Pancreas (tissue), 10 donors: ENCODE results near the gene SLC22A7. TPM values are rescaled to one million over a fixed set of nuclear protein-coding genes. Genes with fewer than 3 reads are reported as not detected.
"Not testable (repeated sequence)": the region's sequence is repeated elsewhere in the genome, so short reads cannot be mapped to it uniquely, and the experiment has no call there.

Experiments
- ATAC-seq, 4 donors: fragments of 200-7000 bp; cut with Tn5 transposase; one replicate each; pipeline versions ENCODE4 v1.8.0 to v1.9.1; 2020; ENCODE audit warnings: mild to moderate bottlenecking in 4 of 4, moderate library complexity in 4 of 4
- DNase-seq, 6 donors: peaks; one replicate each; pipeline ENCODE4 v3.0.0-alpha.2; 2020
- FAIRE-seq: peaks from 2 replicates; lab custom pipeline; 2012; peaks lifted over from hg19 to GRCh38; lab: Jason Lieb, UNC
- H3K27ac ChIP-seq, 4 donors: fragments of 200-600 bp; sonication (generic); 1 replicate in 3 of 4; 2 replicates in 1 of 4; pipeline versions ENCODE4 v1.5.0 to v1.8.0; 2020
- H3K27me3 ChIP-seq, 4 donors: fragments of 200-600 bp; one replicate each; pipeline ENCODE4 v1.8.0; 2021
- H3K36me3 ChIP-seq, 3 donors: fragments of 200-600 bp; sonication (generic) in 1 of 3; one replicate each; pipeline versions ENCODE4 v1.5.0 to v1.8.0; 2020 to 2021
- H3K4me1 ChIP-seq, 3 donors: fragments of 200-600 bp; one replicate each; pipeline ENCODE4 v1.8.0; 2021
- H3K4me3 ChIP-seq, 4 donors: fragments of 200-600 bp; sonication (generic) in 2 of 4; one replicate each; pipeline versions ENCODE4 v1.5.0 to v1.8.0; 2020 to 2021
- H3K9me3 ChIP-seq, 4 donors: fragments of 200-600 bp; one replicate each; pipeline ENCODE4 v1.8.0; 2021
- WGBS, 2 donors: extraction: QIAGEN DNeasy Blood & Tissue Kit; methylation state at CpG; one replicate each; pipeline ENCODE4 v1.1.7; 2013; 5-methylcytosine and 5-hydroxymethylcytosine counted together
- intact Hi-C, 3 donors: fragments of 100-400 bp; cut with DNase I; formaldehyde crosslinking; loops; one replicate each; pipeline versions ENCODE4 v1.11.1 to v1.14.2; 2022
- polyA plus RNA-seq, 2 donors: library from polyadenylated mRNA; stranded (reverse); fragments of 200-250 nt; gene quantifications; one replicate each; pipeline ENCODE4 v1.2.3, GENCODE V29; 2013
- total RNA-seq, 6 donors: library from RNA; stranded (reverse); fragmentation: NEBNext Ultra II Directional in 4 of 6; extraction: Animal tissue kit (Norgen Biotek cat#: 25700) in 4 of 6; gene quantifications; one replicate each; pipeline versions ENCODE4 v1.2.1 to v1.2.4, GENCODE V29; 2021 to 2023
- TF ChIP-seq, protein P1 (sequence below), 4 donors: fragments of 200-600 bp; sonication (generic) in 3 of 4; IDR thresholded peaks; one replicate each; pipeline versions ENCODE4 v1.5.0 to v1.8.0; 2021; ENCODE audit warnings: antibody characterized with exemption in 4 of 4
- donor health status: healthy with polysubstance abuse.
- donor health status: DM: no; HTN: no; CAD: no; lungs with moderate emphysema.
- donor health status: DM: no; HTN: no; CAD: no.
- donor health status: control.
- donor health status: control.
- donor health status: Bipolar disorder and iron deficiency.
- donor health status: DM: yes; HTN: yes; CAD: no.
- donor health status: DM: no; HTN: no; CAD: no.
- donor health status: DM: no; HTN: no; CAD: no.
- donor health status: DM: yes; HTN: yes; CAD: no.

SLC22A7 gene
- total and polyA plus RNA-seq, 8 donors, result 0.16 TPM; not detected in 7

DNA sequence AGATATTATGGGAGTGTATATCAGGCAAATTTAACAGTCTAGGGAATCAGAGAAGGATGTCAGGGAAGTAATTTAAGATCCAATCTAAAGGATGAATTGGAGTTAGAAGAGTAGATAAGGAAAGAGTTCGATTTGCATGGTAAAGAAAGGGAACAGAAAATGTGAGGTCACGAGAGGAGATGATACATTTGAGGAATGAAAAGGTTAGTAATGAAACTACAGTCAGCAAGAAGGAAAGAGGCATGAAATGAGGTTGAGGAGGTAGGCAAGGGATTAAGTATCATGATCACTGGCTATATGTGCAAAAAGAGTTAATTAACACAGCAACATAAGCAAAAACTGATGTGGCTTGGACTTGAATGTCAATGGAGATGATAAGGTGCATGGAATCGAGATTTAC is 49.0 kb downstream of the SLC22A7 start:
- peaks cover 4 to 23% (median 5%) of the 10 kb centered on the region in 3 donors for H3K36me3 ChIP-seq
- TF ChIP-seq, protein P1, sequence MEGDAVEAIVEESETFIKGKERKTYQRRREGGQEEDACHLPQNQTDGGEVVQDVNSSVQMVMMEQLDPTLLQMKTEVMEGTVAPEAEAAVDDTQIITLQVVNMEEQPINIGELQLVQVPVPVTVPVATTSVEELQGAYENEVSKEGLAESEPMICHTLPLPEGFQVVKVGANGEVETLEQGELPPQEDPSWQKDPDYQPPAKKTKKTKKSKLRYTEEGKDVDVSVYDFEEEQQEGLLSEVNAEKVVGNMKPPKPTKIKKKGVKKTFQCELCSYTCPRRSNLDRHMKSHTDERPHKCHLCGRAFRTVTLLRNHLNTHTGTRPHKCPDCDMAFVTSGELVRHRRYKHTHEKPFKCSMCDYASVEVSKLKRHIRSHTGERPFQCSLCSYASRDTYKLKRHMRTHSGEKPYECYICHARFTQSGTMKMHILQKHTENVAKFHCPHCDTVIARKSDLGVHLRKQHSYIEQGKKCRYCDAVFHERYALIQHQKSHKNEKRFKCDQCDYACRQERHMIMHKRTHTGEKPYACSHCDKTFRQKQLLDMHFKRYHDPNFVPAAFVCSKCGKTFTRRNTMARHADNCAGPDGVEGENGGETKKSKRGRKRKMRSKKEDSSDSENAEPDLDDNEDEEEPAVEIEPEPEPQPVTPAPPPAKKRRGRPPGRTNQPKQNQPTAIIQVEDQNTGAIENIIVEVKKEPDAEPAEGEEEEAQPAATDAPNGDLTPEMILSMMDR (IDR thresholded peaks at IDR 0.05), result no peak
- FAIRE-seq (no peak), DNase-seq (no peak), ATAC-seq (no peak)
- no peaks in the 10 kb centered on the region for H3K4me1 ChIP-seq
- intact Hi-C loops, result no loop called here
- no peaks in the 10 kb centered on the region for H3K27me3 ChIP-seq
- no peak overlapping the region for H3K4me3 ChIP-seq
- no peaks in the 10 kb centered on the region for H3K9me3 ChIP-seq
- H3K27ac ChIP-seq, result no peak overlapping the region
- WGBS, 2 donors, result 63 to 66% methylated on average over 3 of the region's 3 CpGs

DNA sequence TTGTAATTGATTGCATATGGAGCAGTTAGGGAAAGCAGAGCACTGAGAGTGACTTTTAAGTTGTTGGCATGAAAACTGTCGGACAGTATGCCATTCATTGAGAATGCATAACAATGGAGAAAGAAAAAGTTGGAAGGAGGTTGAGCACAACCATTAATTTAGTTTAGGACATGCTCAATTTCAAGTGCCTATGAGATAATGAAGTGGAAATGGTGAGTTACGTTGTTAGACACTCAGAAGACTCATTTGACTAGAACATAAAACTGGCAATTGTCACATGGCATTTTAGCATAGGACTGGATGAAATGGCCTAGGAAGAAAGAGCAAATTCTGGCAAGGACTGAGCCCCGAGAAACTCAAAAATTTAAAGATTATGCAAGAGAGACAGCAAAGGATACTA is 49.4 kb downstream of the SLC22A7 start:
- WGBS, 2 donors, result 88 to 92% methylated on average over 3 of the region's 3 CpGs
- FAIRE-seq, result no peak
- Histone ChIP-seq H3K9me3 (no peaks in the 10 kb centered on the region), H3K4me3 (no peak overlapping the region), H3K27me3 (no peaks in the 10 kb centered on the region), H3K36me3 (peaks cover 3 to 19% (median 5%) of the 10 kb centered on the region in 3 donors), H3K4me1 (no peaks in the 10 kb centered on the region), H3K27ac (no peak overlapping the region)
- no peak for DNase-seq
- TF ChIP-seq, protein P1 (IDR thresholded peaks at IDR 0.05), result no peak
- ATAC-seq, result no peak
- intact Hi-C loops, result no loop called here

DNA sequence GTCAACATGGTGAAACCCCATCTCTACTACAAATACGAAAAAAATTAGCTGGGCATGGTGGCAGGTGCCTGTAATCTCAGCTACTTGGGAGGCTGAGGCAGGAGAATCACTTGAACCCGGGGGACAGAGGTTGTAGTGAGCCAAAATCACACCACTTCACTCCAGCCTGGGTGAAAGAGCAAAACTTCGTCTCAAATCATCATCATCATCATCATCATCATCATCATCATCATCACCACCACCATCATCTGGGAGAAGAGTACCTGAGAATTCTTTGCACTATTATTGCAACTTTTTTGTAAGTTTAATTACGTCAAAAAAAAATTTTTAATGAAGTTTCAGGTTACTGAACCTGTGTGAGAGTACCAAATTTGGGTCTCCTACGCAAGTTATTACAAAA is 53.9 kb downstream of the SLC22A7 start:
- H3K9me3 ChIP-seq, H3K4me3 ChIP-seq, H3K27me3 ChIP-seq, H3K4me1 ChIP-seq, FAIRE-seq, ATAC-seq, DNase-seq, intact Hi-C loops, H3K27ac ChIP-seq: not testable (repeated sequence)
- 90 to 93% methylated on average over 5 of the region's 5 CpGs for WGBS, 2 donors
- H3K36me3 ChIP-seq, result peaks cover under 1 to 39% (median 10%) of the 10 kb centered on the region in 3 donors

Other genes with a start within 250 kb of the SLC22A7 start
- 10 to 100 TPM in 4 of 6 donors, 1 to 10 TPM in 2; 8.6 to 21.4 (median 12.2) TPM for gene CUL7, start 244.4 kb upstream of the SLC22A7 start, total RNA-seq
- 10 to 100 TPM; 17.1 to 20.4 TPM for gene CUL7, start 244.4 kb upstream of the SLC22A7 start, polyA plus RNA-seq
- 10 to 100 TPM; 19.9 to 31.6 (median 25.7) TPM for gene MRPL2, start 238.8 kb upstream of the SLC22A7 start, total RNA-seq
- gene MRPL2, start 238.8 kb upstream of the SLC22A7 start, polyA plus RNA-seq, result 10 to 100 TPM; 55.2 to 65.8 TPM
- 10 to 100 TPM; 11.3 to 24.2 (median 15.4) TPM for gene KLC4, start 238.6 kb upstream of the SLC22A7 start, total RNA-seq
- gene KLC4, start 238.6 kb upstream of the SLC22A7 start, polyA plus RNA-seq, result 10 to 100 TPM; 33.0 to 46.1 TPM
- 10 to 100 TPM in 5 of 6 donors, 1 to 10 TPM in 1; 9.8 to 44.2 (median 15.8) TPM for gene PTK7, start 221.9 kb upstream of the SLC22A7 start, total RNA-seq
- 10 to 100 TPM; 21.7 to 33.1 TPM for gene PTK7, start 221.9 kb upstream of the SLC22A7 start, polyA plus RNA-seq
- 10 to 100 TPM in 3 of 6 donors, 1 to 10 TPM in 3; 7.2 to 12.8 (median 9.8) TPM for gene SRF, start 127.0 kb upstream of the SLC22A7 start, total RNA-seq
- 10 to 100 TPM; 11.0 to 11.9 TPM for gene SRF, start 127.0 kb upstream of the SLC22A7 start, polyA plus RNA-seq
- gene CUL9, start 116.1 kb upstream of the SLC22A7 start, total RNA-seq, result 10 to 100 TPM; 11.3 to 26.7 (median 13.8) TPM
- 10 to 100 TPM; 86.6 to 99.3 TPM for gene CUL9, start 116.1 kb upstream of the SLC22A7 start, polyA plus RNA-seq
- 10 to 100 TPM; 19.9 to 45.1 (median 38.4) TPM for gene DNPH1, start 68.8 kb upstream of the SLC22A7 start, total RNA-seq
- gene DNPH1, start 68.8 kb upstream of the SLC22A7 start, polyA plus RNA-seq, result 10 to 100 TPM; 56.0 to 73.3 TPM
- under 1 TPM; 0.08 to 0.19 (median 0.14) TPM for gene TTBK1, start 54.8 kb upstream of the SLC22A7 start, total RNA-seq
- gene TTBK1, start 54.8 kb upstream of the SLC22A7 start, polyA plus RNA-seq, result under 1 TPM; 0.45 to 0.57 TPM
- 1 to 10 TPM in 2 of 6 donors, under 1 TPM in 4; 0.46 to 4.6 (median 0.82) TPM for gene CRIP3, start 10.6 kb downstream of the SLC22A7 start, total RNA-seq
- 1 to 10 TPM; 4.5 to 9.7 TPM for gene CRIP3, start 10.6 kb downstream of the SLC22A7 start, polyA plus RNA-seq
- 10 to 100 TPM in 2 of 6 donors, 1 to 10 TPM in 4; 6.2 to 13.0 (median 8.7) TPM for gene ZNF318, start 71.4 kb downstream of the SLC22A7 start, total RNA-seq
- gene ZNF318, start 71.4 kb downstream of the SLC22A7 start, polyA plus RNA-seq, result 1 to 10 TPM; 6.2 to 9.4 TPM
- gene ABCC10, start 129.3 kb downstream of the SLC22A7 start, total RNA-seq, result 10 to 100 TPM; 14.0 to 21.8 (median 18.3) TPM
- gene ABCC10, start 129.3 kb downstream of the SLC22A7 start, polyA plus RNA-seq, result 10 to 100 TPM; 40.1 to 54.8 TPM
- 1 to 10 TPM in 1 of 6 donors, under 1 TPM in 3, not detected in 2; 0.22 to 1.1 (median 0.34) TPM for gene DLK2, start 157.3 kb downstream of the SLC22A7 start, total RNA-seq
- gene DLK2, start 157.3 kb downstream of the SLC22A7 start, polyA plus RNA-seq, result under 1 TPM; 0.26 to 0.30 TPM
- 10 to 100 TPM; 12.9 to 26.7 (median 15.4) TPM for gene TJAP1, start 179.3 kb downstream of the SLC22A7 start, total RNA-seq
- gene TJAP1, start 179.3 kb downstream of the SLC22A7 start, polyA plus RNA-seq, result 10 to 100 TPM; 43.9 to 44.5 TPM
- 1 to 10 TPM in 1 of 6 donors, under 1 TPM in 5; 0.60 to 1.1 (median 0.82) TPM for gene LRRC73, start 212.1 kb downstream of the SLC22A7 start, total RNA-seq
- gene LRRC73, start 212.1 kb downstream of the SLC22A7 start, polyA plus RNA-seq, result 1 to 10 TPM in 1 of 2 donors, under 1 TPM in 1; 0.38 to 1.5 TPM
- 10 to 100 TPM; 60.6 to 81.1 (median 69.7) TPM for gene YIPF3, start 218.7 kb downstream of the SLC22A7 start, total RNA-seq
- gene YIPF3, start 218.7 kb downstream of the SLC22A7 start, polyA plus RNA-seq, result 10 to 100 TPM; 60.3 to 92.2 TPM
- gene POLR1C, start 218.8 kb downstream of the SLC22A7 start, total RNA-seq, result 10 to 100 TPM; 10.2 to 20.9 (median 18.8) TPM
- 10 to 100 TPM; 15.7 to 31.3 TPM for gene POLR1C, start 218.8 kb downstream of the SLC22A7 start, polyA plus RNA-seq